ENCODE data around the gene AK6. TPM values are rescaled to one million over a fixed set of nuclear protein-coding genes. Genes with fewer than 3 reads are reported as not detected.

Gene AK6
- total RNA-seq, 3 donors from 2014 or later (not counting 1 experiment from before 2014, with no cell fraction given): 5.8 to 10.8 (median 9.7) TPM

- no peak for TF ChIP-seq CTCF (IDR thresholded peaks at IDR 0.05)
- Mint-ChIP-seq H3K9me3 (no peaks in the 10 kb centered on the region), H3K27me3 (ENCODE audit: low read depth in 2 of 2) (no peaks in the 10 kb centered on the region), H3K36me3 (peaks cover 13% of the 10 kb centered on the region), H3K4me3 (no peak overlapping the region), H3K4me1 (no peaks in the 10 kb centered on the region), H3K27ac (no peak overlapping the region)
- Histone ChIP-seq H3K27me3 (ENCODE audit: control insufficient read depth, insufficient read depth, low read length) (no peaks in the 10 kb centered on the region), H3K36me3 (ENCODE audit: control insufficient read depth, insufficient read depth, low read length) (peaks cover 2% of the 10 kb centered on the region), H3K9me3 (ENCODE audit: control insufficient read depth, insufficient read depth, low read length) (peaks cover 3% of the 10 kb centered on the region), H3K27ac (ENCODE audit: low read length) (no peak overlapping the region), H3K4me1 (ENCODE audit: control insufficient read depth, insufficient read depth, low read length) (no peaks in the 10 kb centered on the region), H3K4me3 (ENCODE audit: low read length) (no peak overlapping the region)
- DNase-seq (no peak), ATAC-seq (no peak)
- intact Hi-C loops (cut with micrococcal nuclease): no loop called here
- WGBS (ENCODE audit: insufficient coverage): 45% methylated on average over 2 of the region's 3 CpGs
Measured at GRCh38 chr5:69308046-69308553, 61.2 kb downstream of the AK6 start.

GRCh38 chr5:69305512-69305911 lies 63.8 kb downstream of the AK6 start:
- intact Hi-C loops (cut with micrococcal nuclease): no loop called here
- H3K27ac ChIP-seq (ENCODE audit: low read length): no peak overlapping the region
- Mint-ChIP-seq H3K27ac (no peak overlapping the region), H3K4me1 (no peaks in the 10 kb centered on the region), H3K27me3 (ENCODE audit: low read depth in 2 of 2) (no peaks in the 10 kb centered on the region), H3K36me3 (peaks cover 13% of the 10 kb centered on the region), H3K4me3 (no peak overlapping the region), H3K9me3 (no peaks in the 10 kb centered on the region)
- no peaks in the 10 kb centered on the region for H3K4me1 ChIP-seq (ENCODE audit: control insufficient read depth, insufficient read depth, low read length)
- no peaks in the 10 kb centered on the region for H3K27me3 ChIP-seq (ENCODE audit: control insufficient read depth, insufficient read depth, low read length)
- ATAC-seq (no peak), DNase-seq (no peak)
- peaks cover 3% of the 10 kb centered on the region for H3K9me3 ChIP-seq (ENCODE audit: control insufficient read depth, insufficient read depth, low read length)
- H3K4me3 ChIP-seq (ENCODE audit: low read length): no peak overlapping the region
- H3K36me3 ChIP-seq (ENCODE audit: control insufficient read depth, insufficient read depth, low read length): peaks cover 2% of the 10 kb centered on the region
- no peak for TF ChIP-seq CTCF (IDR thresholded peaks at IDR 0.05)
- WGBS (ENCODE audit: insufficient coverage): 95% methylated on average over 8 of the region's 8 CpGs

Other genes starting within 250 kb of the AK6 start
- 1 to 10 TPM; 2.8 to 5.2 (median 4.0) TPM for gene CCNB1, start 202.4 kb downstream of the AK6 start, total RNA-seq
- gene CENPH, start 179.9 kb downstream of the AK6 start, total RNA-seq: 1 to 10 TPM; 5.6 to 6.4 (median 5.6) TPM
- 10 to 100 TPM; 30.6 to 39.5 (median 30.8) TPM for gene CDK7, start 134.6 kb downstream of the AK6 start, total RNA-seq
- gene CCDC125, start 36.7 kb downstream of the AK6 start, total RNA-seq: 10 to 100 TPM in 2 of 3 donors, 1 to 10 TPM in 1; 7.2 to 12.8 (median 12.2) TPM
- gene TAF9, start within 50 bp of the AK6 start, total RNA-seq: 10 to 100 TPM; 38.3 to 53.8 (median 46.6) TPM
- 10 to 100 TPM; 24.4 to 34.3 (median 24.6) TPM for gene RAD17, start 298 bp upstream of the AK6 start, total RNA-seq
- under 1 TPM in 1 of 3 donors, not detected in 2; 0.50 TPM for gene MARVELD2, start 45.6 kb upstream of the AK6 start, total RNA-seq
- gene OCLN, start 123.3 kb upstream of the AK6 start, total RNA-seq: 1 to 10 TPM in 2 of 3 donors, under 1 TPM in 1; 0.68 to 1.8 (median 1.3) TPM
- 10 to 100 TPM; 19.7 to 44.4 (median 35.1) TPM for gene GTF2H2C, start 190.7 kb upstream of the AK6 start, total RNA-seq

Measured in natural killer cell (primary cell).